A673 (cell line): ENCODE measurements around the gene VTI1A.

Source experiments
- EZH2 ChIP-seq: fragments of 200-600 bp; sonication (generic); IDR thresholded peaks from 2 replicates; pipeline ENCODE4 v1.6.1; 2017; ENCODE audit warnings: borderline replicate concordance, low read depth, mild to moderate bottlenecking, mixed read lengths, antibody characterized with exemption, low read length; ENCODE audit not compliant: poor library complexity, severe bottlenecking
- TF ChIP-seq, protein P1 (sequence below): fragments of 300-800, 200-600 bp; sonication (generic); conservative IDR thresholded peaks from 2 replicates; pipeline ENCODE4 v1.5.1; 2017; ENCODE audit warnings: low read depth, mild to moderate bottlenecking, antibody characterized with exemption, low read length, moderate library complexity, mixed read lengths

DNA sequence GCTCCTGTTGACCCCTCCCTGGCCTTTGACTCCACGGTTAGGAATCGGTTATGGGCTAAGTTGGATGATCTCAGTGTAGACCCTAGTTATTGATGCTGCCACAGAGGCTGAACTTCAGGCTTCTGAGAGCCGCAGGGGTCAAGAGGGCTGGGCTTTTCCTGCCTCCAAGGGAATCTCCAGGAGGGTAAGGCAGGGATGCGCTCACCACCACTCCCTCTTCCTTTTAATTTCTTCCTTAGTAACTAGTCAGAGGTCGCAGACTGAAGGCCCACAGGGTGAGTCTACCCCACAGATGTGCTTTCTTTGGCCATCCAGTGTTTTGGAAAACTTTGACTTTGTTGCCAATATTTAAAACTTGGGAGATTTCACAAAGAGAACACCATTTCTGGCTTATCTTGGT is 352.0 kb downstream of the VTI1A start:
- TF ChIP-seq, protein P1, sequence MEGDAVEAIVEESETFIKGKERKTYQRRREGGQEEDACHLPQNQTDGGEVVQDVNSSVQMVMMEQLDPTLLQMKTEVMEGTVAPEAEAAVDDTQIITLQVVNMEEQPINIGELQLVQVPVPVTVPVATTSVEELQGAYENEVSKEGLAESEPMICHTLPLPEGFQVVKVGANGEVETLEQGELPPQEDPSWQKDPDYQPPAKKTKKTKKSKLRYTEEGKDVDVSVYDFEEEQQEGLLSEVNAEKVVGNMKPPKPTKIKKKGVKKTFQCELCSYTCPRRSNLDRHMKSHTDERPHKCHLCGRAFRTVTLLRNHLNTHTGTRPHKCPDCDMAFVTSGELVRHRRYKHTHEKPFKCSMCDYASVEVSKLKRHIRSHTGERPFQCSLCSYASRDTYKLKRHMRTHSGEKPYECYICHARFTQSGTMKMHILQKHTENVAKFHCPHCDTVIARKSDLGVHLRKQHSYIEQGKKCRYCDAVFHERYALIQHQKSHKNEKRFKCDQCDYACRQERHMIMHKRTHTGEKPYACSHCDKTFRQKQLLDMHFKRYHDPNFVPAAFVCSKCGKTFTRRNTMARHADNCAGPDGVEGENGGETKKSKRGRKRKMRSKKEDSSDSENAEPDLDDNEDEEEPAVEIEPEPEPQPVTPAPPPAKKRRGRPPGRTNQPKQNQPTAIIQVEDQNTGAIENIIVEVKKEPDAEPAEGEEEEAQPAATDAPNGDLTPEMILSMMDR, result no peak
- no peak for TF ChIP-seq EZH2
